ENCODE measurements around the gene PITPNB. TPM values are rescaled to one million over a fixed set of nuclear protein-coding genes. Genes with fewer than 3 reads are reported as not detected.
A peak's percentile ranks its signal among the peaks of the same experiment; 100 is the strongest.

The PITPNB gene
- polyA plus RNA-seq, 1 donor = 40.0 TPM

DNA sequence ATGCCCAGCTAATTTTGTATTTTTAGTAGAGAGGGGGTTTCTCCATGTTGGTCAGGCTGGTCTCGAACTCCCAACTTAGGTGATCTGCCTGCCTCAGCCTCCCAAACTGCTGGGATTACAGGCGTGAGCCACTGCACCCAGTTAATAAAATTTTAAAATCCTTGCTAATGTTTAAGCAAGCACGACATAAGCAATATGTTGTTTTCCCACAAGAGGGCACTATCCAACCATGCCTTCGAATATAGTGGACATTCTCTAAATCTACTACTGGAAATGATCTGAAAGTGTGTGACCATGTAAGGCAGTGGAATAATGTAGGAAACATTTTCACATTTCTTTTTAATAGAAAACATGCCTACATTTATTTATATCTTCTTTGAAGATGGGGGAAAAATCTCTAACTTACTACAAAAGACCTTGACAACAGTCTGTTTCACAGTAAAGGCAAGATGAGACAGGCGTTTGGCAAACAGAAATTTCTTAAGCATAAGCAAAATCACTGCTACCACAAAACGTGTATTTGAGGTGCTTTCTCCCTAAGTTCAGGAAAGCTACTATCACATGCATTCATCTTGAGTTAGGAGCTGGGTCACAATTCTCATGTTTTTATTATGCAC is 38.2 kb downstream of the PITPNB start:
- DNase-seq (ENCODE audit: low read depth) = peak; percentile 65

DNA sequence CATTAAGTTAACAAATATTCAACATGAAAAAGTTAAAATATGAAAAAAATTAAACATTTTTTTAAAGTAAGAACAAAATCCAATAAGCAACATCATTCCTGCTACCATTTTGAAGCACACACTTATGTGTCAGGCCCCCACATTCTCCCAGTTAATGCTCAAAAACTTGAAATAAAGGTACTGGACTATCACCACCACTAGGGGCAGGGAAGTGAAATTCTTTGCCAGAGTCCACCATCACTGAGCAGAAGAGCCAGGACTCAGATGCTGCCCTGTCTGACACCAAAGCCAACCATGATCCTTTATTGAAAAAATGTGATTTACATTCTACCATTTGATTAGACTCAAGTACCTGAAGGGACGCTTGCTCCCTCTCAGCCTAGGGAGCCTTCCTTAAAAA is 39.1 kb downstream of the PITPNB start:
- no peak for DNase-seq (ENCODE audit: low read depth)

- no peak for DNase-seq (ENCODE audit: low read depth)
Measured at GRCh38 chr22:27878541-27878940, 40.5 kb downstream of the PITPNB start.

DNA sequence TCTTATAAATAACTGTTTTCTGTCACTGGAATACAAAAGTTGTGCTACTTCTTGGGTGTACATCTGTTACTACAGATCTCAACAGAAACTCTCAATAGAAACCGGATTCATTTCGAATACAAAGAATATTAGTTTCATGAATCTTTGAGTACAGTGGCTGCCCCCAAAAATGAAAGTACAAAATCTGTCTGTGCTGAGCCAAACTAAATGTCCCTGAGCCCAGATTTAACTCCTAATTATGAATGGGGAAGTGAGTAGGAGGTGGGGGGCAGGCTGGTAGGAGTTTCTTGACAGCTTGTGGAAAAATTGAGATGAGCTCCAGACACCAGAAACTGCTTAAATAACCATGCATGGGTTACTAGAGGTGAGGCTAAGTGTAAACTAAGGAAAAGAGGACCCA is 41.6 kb downstream of the PITPNB start:
- no peak for DNase-seq (ENCODE audit: low read depth)

GRCh38 chr22:27876684-27877083 is 42.4 kb downstream of the PITPNB start:
- DNase-seq (ENCODE audit: low read depth) = no peak

- no peak for DNase-seq (ENCODE audit: low read depth)
Measured at GRCh38 chr22:27875951-27876350, 43.1 kb downstream of the PITPNB start.

GRCh38 chr22:27874764-27875163 is 44.3 kb downstream of the PITPNB start:
- DNase-seq (ENCODE audit: low read depth) = no peak

DNA sequence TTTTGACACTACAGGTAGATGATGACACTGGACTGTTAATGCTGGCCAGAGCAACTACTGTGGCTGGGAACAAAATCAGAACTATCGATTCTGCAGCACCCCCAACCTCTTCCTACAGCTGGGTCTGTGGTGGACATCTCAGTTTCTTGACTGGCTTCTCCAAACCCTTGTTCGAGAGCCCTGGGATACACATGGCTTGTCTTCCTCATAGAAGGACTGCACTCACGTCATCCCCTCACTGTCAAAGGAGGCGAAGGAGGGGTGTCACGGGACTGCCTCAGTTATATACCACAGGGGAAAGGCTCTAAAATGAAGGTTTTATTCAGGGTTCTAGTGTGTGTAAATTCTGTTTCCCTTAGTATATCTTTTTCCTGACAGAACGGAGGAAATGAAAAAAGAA is 44.9 kb downstream of the PITPNB start:
- no peak for DNase-seq (ENCODE audit: low read depth)

- DNase-seq (ENCODE audit: low read depth) = no peak
Measured at GRCh38 chr22:27873472-27873871, 45.6 kb downstream of the PITPNB start.

GRCh38 chr22:27872488-27872887 is 46.6 kb downstream of the PITPNB start:
- no peak for DNase-seq (ENCODE audit: low read depth)

DNA sequence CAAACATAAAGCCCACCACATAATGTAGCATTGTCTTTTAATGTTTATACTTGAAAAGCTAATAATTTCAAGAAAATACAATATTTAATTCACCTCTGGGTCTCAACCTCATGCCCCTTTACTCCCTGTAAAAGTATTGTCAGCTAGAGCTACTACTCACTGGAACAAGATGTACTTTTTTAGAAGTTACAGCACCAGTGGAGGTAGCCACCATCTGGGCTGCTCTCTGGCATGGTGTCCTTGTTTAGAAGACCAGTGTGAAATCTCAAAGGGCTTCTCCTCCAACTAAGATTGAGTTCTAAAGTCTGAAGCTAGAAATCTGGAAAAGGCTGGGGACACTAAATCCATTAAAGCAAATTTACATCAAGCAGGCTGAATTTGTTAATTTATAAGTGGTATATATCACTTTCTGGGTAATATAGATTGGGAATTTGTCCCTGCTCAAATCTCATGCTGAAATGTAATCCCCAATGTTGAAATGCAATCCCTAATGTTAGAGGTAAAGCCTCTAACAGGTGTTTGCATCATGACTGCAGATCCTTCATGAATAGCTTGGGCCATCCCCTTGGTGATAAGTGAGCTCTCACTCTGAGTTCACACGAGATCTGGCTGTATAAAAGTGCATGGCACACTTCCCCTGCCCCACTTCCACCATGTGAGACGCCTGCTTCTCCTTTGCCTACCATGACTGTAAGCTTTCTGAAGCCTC is 47.6 kb downstream of the PITPNB start:
- DNase-seq (ENCODE audit: low read depth) = no peak

- no peak for DNase-seq (ENCODE audit: low read depth)
Measured at GRCh38 chr22:27870234-27871191, 48.5 kb downstream of the PITPNB start.

GRCh38 chr22:27868732-27869282 is 50.2 kb downstream of the PITPNB start:
- DNase-seq (ENCODE audit: low read depth) = no peak

- DNase-seq (ENCODE audit: low read depth) = no peak
Measured at GRCh38 chr22:27867953-27868731, 50.9 kb downstream of the PITPNB start.

DNA sequence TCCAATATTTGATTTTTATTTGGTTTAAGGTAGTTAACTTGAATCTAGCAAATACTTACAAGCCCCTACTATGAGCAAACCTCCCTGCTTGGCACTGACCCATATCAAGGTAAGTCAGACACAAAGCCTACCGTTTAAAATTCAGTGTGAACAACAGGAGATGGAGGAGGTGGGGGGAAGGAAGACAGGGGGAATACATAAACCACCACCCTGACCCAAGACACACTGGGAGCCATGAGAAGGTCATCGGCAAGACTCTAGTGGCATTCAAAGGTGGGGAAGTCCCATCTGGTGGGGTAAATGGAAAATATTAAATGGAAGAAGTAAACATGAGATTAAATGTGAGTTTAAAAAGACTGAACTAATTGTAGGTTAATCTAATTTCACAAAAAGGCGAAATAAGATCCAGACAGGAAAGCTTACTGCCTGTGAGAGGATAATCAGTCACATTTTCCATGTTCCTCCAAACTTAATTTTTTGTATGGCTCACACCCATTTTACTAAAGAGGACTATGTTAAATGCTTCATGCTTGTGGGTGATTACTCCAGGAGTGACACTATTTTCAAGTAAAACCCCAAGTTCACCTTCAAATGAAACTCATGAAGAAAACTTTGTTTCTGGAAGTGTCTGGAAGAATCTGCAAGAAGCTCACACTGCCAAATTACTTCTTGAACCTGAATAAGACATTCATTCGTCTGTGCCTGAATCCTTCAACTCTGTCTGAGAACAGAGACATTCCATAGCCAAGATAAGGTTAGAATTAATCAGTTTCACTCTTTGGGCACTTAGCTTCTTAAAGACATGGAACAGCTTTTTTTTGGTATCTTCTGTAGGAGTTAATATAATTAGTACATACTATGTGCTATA is 51.7 kb downstream of the PITPNB start:
- no peak for DNase-seq (ENCODE audit: low read depth)

DNA sequence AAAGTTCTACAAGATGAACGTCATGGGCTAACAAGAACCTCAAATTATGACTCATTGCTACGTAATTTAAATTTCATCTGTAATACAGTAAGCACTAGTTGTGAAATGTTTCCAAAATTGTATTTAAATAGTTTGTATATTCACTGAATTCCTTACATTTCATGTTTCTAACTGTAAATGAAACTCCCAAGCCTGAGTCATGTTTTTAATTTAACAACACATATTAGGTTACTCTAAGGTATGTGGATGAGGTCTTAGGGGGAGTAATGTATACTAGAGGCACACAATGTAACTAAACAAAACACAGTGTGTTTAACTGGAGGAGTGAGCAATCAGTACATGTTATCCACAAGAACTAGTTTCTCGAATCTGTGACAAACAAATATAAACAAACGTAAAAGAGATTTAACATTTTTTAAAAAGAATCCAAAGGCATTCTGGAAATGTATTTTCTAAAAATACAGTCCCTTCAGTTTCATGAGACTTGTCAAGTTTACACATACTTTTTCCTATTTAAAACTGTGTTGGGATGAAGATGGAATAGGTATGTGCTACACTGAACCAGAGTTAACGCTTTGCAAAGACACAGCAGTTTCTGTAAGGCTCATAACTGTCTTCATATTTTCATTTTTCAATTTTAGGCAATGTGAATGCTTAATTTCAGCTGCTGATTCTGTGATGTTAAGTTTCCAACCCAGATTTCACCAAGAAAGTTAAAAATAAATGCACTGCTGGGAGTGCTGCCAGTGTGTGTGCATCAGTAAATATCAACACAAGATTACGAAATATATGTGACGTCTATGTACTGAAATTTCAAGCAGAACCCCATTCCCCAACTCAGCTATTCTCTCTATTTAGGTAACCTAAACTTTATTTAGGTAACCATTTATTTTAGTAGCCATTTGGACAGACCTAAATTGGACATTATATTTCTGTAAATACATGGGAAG is 52.6 kb downstream of the PITPNB start:
- DNase-seq (ENCODE audit: low read depth) = peak; percentile 75

GRCh38 chr22:27865496-27865895 is 53.6 kb downstream of the PITPNB start:
- no peak for DNase-seq (ENCODE audit: low read depth)

DNA sequence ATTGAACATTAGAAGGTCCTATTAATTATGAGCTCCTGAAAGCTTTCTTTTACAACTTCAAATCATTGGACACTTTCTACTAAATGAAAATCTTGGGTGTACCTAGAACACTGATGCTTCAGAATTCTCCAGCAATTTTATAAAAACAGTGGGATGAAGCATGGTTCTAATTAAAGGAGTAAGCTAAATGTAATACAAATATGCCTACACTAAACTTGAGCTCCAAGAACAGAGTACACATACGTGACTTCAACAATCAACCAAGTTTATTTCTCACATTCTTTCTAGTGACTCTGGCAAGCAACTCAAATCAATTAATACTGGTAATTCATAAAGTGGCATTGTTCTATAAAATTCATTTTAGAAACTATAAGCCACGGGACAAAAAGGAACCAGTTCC is 55.5 kb downstream of the PITPNB start:
- DNase-seq (ENCODE audit: low read depth) = no peak

GRCh38 chr22:27863001-27863400 is 56.1 kb downstream of the PITPNB start:
- DNase-seq (ENCODE audit: low read depth) = no peak
